Omental fat pad (tissue), 4 donors: Measurements from ENCODE around the gene NXPH2. TPM values are rescaled to one million over a fixed set of nuclear protein-coding genes. Genes with fewer than 3 reads are reported as not detected.
"Not testable (repeated sequence)": the region's sequence is repeated elsewhere in the genome, so short reads cannot be mapped to it uniquely, and the experiment has no call there.

Experiments
- ATAC-seq: fragments of 150-250 bp; one replicate; pipeline ENCODE4 v1.9.1; 2016; ENCODE audit warnings: mild to moderate bottlenecking, moderate library complexity; ENCODE audit not compliant: low FRiP score
- DNase-seq: peaks from one replicate; pipeline ENCODE4 v3.0.0-alpha.2; 2019; ENCODE audit warnings: low spot score
- total RNA-seq, 4 donors: library from RNA; depleted of rRNA; stranded (reverse); fragments of >200 nt; gene quantifications; one replicate each; pipeline ENCODE4 v1.1.0, GENCODE V29; 2016
- TF ChIP-seq, protein P1 (sequence below), 3 donors: fragments of 450-650 bp; IDR thresholded peaks; one replicate each; pipeline ENCODE4 v1.5.1; 2016 to 2017; ENCODE audit warnings: antibody characterized with exemption in 3 of 3, mild to moderate bottlenecking in 3 of 3, moderate library complexity in 2 of 3

Gene NXPH2
- total RNA-seq, 4 donors from 2014 or later: 0.37 to 2.1 TPM; not detected in 2

GRCh38 chr2:138652378-138652777, 127.8 kb downstream of the NXPH2 start:
- peak; percentile 61 for ATAC-seq
- no peak for DNase-seq
- TF ChIP-seq, protein P1, sequence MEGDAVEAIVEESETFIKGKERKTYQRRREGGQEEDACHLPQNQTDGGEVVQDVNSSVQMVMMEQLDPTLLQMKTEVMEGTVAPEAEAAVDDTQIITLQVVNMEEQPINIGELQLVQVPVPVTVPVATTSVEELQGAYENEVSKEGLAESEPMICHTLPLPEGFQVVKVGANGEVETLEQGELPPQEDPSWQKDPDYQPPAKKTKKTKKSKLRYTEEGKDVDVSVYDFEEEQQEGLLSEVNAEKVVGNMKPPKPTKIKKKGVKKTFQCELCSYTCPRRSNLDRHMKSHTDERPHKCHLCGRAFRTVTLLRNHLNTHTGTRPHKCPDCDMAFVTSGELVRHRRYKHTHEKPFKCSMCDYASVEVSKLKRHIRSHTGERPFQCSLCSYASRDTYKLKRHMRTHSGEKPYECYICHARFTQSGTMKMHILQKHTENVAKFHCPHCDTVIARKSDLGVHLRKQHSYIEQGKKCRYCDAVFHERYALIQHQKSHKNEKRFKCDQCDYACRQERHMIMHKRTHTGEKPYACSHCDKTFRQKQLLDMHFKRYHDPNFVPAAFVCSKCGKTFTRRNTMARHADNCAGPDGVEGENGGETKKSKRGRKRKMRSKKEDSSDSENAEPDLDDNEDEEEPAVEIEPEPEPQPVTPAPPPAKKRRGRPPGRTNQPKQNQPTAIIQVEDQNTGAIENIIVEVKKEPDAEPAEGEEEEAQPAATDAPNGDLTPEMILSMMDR (IDR thresholded peaks at IDR 0.05): no peak

DNA sequence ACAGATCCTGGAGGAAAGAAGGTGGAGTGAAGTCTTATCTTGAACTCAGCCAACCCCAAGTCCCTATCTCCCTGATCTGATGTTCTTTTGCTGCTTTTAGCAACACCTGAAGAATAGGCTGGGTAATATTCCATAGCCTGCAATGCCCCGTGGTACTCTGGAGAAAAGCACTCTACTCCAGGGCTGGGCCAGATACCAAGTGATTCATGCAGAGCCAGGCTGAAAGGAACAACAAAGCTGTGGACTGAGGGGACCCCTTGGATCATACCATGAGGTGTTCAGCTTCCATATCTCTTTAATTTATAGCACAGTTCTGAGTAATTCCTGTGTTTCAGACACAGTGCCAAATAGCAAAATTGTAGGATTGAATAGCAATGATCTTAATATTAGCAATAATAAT, 130.6 kb downstream of the NXPH2 start:
- ATAC-seq (no peak), DNase-seq (no peak)
- TF ChIP-seq, protein P1 (IDR thresholded peaks at IDR 0.05): no peak

- DNase-seq (no peak), ATAC-seq (no peak)
- TF ChIP-seq, protein P1 (IDR thresholded peaks at IDR 0.05): no peak
Observed at GRCh38 chr2:138648606-138649005, 131.6 kb downstream of the NXPH2 start.

DNA sequence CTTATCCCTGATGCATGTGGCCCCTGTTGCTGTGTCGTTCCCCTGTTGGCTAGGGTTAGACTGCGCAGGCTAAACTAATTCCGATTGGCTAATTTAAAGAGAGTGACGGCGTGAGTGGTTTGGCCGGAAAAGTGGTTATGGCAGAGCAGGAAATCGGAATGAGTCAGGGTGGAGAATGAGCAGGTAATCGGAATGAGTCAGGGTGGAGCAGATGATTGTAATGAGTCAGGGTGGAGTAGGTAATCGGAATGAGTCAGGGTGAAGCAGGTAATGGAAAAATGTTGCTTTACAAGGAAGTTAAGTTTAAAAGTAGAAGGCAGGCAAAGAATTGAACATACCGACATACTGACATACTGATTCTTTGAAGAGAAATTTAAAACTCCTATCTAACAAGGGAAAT, 135.4 kb downstream of the NXPH2 start:
- ATAC-seq, DNase-seq: not testable (repeated sequence)

- TF ChIP-seq, protein P1 (IDR thresholded peaks at IDR 0.05): no peak
- no peak for DNase-seq
- no peak for ATAC-seq
Observed at GRCh38 chr2:138640921-138641676, 139.1 kb downstream of the NXPH2 start.

- DNase-seq (no peak), ATAC-seq (no peak)
- TF ChIP-seq, protein P1 (IDR thresholded peaks at IDR 0.05): no peak
Observed at GRCh38 chr2:138637686-138638085, 142.5 kb downstream of the NXPH2 start.

DNA sequence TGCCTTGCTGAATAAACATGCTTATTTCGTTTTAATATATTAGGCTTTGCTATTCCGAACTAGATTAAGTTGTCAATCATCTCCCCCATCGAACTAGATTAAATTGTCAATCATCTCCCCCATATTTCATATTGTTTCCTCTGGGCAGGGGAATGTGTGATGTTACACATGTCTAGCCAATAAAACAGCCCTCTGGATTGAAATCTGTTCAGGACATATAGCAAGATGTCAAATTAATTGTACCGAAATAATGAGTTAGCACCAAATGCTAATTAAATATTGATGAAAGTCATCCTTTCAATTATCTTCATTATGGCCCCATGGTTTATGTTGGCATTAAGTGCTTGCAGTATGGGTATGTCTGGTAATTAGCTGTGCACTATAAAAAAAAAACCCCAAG, 143.1 kb downstream of the NXPH2 start:
- TF ChIP-seq, protein P1 (IDR thresholded peaks at IDR 0.05): no peak
- DNase-seq: no peak
- ATAC-seq: no peak
